Measurements from ENCODE around the gene HEATR5B. TPM values are rescaled to one million over a fixed set of nuclear protein-coding genes. Genes with fewer than 3 reads are reported as not detected.
A peak's percentile ranks its signal among the peaks of the same experiment; 100 is the strongest.

Gene HEATR5B
- total and polyA plus RNA-seq, 10 of the 15 experiments (the other 5 are each of a cell fraction or from before 2014, with no cell fraction given), result 4.1 to 34.7 (median 17.7) TPM

DNA sequence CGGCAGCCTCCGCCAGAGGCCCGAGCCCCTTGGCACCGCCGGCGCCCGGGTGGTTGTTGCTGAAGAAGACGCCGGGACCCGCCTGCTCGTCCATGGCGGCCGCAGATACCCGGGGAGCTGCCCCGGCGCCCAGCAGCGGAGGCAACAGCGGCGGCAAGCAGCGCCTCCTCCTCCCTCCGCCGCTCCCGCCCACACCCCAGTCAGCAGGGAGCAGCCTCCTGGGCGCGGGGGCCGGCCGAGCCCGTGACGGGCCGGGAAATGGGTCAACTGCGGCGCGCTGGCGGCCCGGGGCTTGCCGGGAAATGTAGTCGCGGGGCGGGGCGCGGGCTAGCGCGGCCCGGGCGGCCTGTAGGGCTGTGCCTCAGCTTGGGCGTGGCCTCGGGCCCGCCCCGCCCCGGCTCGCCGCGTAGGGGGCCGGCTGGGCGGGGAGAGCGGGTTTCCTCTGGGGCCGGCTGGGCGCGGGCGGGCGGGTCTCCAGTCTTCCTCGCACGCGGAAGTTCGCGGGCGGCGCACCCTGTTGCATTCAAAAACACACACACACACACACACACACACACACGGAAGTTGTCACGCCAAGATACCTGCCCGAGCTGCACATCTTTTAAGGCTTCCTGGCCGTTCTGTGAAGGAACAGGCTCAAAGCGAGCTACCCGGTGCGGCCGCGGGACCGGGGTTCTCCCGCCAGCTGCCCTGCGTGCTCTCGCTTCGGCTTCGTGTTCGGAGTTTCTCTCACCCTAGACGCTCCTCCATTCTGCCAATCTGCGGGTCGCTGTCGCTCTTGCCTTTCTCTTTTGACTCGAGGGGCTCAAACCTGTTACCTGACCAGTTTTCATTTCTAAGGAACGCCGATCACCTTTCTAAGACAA, 117.6 kb downstream of the HEATR5B start, which contains the start of gene STRN (continued):
- TF ChIP-seq, protein P1, sequence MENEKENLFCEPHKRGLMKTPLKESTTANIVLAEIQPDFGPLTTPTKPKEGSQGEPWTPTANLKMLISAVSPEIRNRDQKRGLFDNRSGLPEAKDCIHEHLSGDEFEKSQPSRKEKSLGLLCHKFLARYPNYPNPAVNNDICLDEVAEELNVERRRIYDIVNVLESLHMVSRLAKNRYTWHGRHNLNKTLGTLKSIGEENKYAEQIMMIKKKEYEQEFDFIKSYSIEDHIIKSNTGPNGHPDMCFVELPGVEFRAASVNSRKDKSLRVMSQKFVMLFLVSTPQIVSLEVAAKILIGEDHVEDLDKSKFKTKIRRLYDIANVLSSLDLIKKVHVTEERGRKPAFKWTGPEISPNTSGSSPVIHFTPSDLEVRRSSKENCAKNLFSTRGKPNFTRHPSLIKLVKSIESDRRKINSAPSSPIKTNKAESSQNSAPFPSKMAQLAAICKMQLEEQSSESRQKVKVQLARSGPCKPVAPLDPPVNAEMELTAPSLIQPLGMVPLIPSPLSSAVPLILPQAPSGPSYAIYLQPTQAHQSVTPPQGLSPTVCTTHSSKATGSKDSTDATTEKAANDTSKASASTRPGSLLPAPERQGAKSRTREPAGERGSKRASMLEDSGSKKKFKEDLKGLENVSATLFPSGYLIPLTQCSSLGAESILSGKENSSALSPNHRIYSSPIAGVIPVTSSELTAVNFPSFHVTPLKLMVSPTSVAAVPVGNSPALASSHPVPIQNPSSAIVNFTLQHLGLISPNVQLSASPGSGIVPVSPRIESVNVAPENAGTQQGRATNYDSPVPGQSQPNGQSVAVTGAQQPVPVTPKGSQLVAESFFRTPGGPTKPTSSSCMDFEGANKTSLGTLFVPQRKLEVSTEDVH (IDR thresholded peaks at IDR 0.05; ENCODE audit: low read depth, partially characterized antibody), result no peak
- TF ChIP-seq ZNF217 (IDR thresholded peaks at IDR 0.05), result no peak
- TF ChIP-seq NR2C1 (IDR thresholded peaks at IDR 0.05), result peak; percentile 75
- TF ChIP-seq SIX5 (IDR thresholded peaks at IDR 0.05; ENCODE audit: low read depth, low read length, severe bottlenecking), result peak; percentile 90
- TF ChIP-seq NR2F1 (conservative IDR thresholded peaks at IDR 0.05), result no peak; the same call in 1 of the 2 replicates
- TF ChIP-seq POU2F2 (IDR thresholded peaks at IDR 0.05; ENCODE audit: borderline replicate concordance, low read depth, low read length), result peak; percentile 86
- no peak for TF ChIP-seq BMI1 (IDR thresholded peaks at IDR 0.05; ENCODE audit: borderline replicate concordance)
- TF ChIP-seq, protein P2, sequence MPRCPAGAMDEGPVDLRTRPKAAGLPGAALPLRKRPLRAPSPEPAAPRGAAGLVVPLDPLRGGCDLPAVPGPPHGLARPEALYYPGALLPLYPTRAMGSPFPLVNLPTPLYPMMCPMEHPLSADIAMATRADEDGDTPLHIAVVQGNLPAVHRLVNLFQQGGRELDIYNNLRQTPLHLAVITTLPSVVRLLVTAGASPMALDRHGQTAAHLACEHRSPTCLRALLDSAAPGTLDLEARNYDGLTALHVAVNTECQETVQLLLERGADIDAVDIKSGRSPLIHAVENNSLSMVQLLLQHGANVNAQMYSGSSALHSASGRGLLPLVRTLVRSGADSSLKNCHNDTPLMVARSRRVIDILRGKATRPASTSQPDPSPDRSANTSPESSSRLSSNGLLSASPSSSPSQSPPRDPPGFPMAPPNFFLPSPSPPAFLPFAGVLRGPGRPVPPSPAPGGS (IDR thresholded peaks at IDR 0.05; ENCODE audit: borderline replicate concordance, insufficient read depth, low read depth, low read length, poor library complexity, severe bottlenecking), result no peak
- no peak for TF ChIP-seq HDAC2 (IDR thresholded peaks at IDR 0.05)
- no peak for TF ChIP-seq KAT2A (conservative IDR thresholded peaks at IDR 0.05; ENCODE audit: control insufficient read depth, low read depth, low read length)
- 0 out of 2 replicates have a peak, but pooled peaks have one; percentile 15 for TF ChIP-seq NFYB (IDR thresholded peaks at IDR 0.05; ENCODE audit: insufficient read depth, low read depth, low read length)
- no peak for TF ChIP-seq YBX1 (IDR thresholded peaks at IDR 0.05)
- TF ChIP-seq, protein P3, sequence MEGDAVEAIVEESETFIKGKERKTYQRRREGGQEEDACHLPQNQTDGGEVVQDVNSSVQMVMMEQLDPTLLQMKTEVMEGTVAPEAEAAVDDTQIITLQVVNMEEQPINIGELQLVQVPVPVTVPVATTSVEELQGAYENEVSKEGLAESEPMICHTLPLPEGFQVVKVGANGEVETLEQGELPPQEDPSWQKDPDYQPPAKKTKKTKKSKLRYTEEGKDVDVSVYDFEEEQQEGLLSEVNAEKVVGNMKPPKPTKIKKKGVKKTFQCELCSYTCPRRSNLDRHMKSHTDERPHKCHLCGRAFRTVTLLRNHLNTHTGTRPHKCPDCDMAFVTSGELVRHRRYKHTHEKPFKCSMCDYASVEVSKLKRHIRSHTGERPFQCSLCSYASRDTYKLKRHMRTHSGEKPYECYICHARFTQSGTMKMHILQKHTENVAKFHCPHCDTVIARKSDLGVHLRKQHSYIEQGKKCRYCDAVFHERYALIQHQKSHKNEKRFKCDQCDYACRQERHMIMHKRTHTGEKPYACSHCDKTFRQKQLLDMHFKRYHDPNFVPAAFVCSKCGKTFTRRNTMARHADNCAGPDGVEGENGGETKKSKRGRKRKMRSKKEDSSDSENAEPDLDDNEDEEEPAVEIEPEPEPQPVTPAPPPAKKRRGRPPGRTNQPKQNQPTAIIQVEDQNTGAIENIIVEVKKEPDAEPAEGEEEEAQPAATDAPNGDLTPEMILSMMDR (IDR thresholded peaks at IDR 0.05 in 2 of 3, conservative IDR thresholded peaks at IDR 0.05 in 1 of 3; ENCODE audit: control insufficient read depth in 2 of 3, extremely low read depth in 1 of 3, insufficient read depth in 1 of 3, low read depth in 3 of 3, low read length in 3 of 3), result no peak
- no peak for TF ChIP-seq WRNIP1 (IDR thresholded peaks at IDR 0.05; ENCODE audit: borderline replicate concordance, low read depth, low read length)
- TF ChIP-seq NFYA (IDR thresholded peaks at IDR 0.05; ENCODE audit: borderline replicate concordance, low read depth, low read length), result no peak
- TF ChIP-seq, protein P4, sequence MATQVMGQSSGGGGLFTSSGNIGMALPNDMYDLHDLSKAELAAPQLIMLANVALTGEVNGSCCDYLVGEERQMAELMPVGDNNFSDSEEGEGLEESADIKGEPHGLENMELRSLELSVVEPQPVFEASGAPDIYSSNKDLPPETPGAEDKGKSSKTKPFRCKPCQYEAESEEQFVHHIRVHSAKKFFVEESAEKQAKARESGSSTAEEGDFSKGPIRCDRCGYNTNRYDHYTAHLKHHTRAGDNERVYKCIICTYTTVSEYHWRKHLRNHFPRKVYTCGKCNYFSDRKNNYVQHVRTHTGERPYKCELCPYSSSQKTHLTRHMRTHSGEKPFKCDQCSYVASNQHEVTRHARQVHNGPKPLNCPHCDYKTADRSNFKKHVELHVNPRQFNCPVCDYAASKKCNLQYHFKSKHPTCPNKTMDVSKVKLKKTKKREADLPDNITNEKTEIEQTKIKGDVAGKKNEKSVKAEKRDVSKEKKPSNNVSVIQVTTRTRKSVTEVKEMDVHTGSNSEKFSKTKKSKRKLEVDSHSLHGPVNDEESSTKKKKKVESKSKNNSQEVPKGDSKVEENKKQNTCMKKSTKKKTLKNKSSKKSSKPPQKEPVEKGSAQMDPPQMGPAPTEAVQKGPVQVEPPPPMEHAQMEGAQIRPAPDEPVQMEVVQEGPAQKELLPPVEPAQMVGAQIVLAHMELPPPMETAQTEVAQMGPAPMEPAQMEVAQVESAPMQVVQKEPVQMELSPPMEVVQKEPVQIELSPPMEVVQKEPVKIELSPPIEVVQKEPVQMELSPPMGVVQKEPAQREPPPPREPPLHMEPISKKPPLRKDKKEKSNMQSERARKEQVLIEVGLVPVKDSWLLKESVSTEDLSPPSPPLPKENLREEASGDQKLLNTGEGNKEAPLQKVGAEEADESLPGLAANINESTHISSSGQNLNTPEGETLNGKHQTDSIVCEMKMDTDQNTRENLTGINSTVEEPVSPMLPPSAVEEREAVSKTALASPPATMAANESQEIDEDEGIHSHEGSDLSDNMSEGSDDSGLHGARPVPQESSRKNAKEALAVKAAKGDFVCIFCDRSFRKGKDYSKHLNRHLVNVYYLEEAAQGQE (IDR thresholded peaks at IDR 0.05; ENCODE audit: low read depth, low read length), result no peak
- no peak for TF ChIP-seq CEBPB (IDR thresholded peaks at IDR 0.05; ENCODE audit: borderline replicate concordance in 1 of 2, low read depth in 2 of 2, low read length in 2 of 2)
- TF ChIP-seq PML (IDR thresholded peaks at IDR 0.05; ENCODE audit: low read length), result 0 out of 2 replicates have a peak, but pooled peaks have one; percentile 29
- TF ChIP-seq KLF5 (IDR thresholded peaks at IDR 0.05; ENCODE audit: partially characterized antibody), result peak; percentile 34

Measured in GM12878 (cell line).